ENCODE data around the gene FER.
A peak's percentile ranks its signal among the peaks of the same experiment; 100 is the strongest.

FER gene

DNA sequence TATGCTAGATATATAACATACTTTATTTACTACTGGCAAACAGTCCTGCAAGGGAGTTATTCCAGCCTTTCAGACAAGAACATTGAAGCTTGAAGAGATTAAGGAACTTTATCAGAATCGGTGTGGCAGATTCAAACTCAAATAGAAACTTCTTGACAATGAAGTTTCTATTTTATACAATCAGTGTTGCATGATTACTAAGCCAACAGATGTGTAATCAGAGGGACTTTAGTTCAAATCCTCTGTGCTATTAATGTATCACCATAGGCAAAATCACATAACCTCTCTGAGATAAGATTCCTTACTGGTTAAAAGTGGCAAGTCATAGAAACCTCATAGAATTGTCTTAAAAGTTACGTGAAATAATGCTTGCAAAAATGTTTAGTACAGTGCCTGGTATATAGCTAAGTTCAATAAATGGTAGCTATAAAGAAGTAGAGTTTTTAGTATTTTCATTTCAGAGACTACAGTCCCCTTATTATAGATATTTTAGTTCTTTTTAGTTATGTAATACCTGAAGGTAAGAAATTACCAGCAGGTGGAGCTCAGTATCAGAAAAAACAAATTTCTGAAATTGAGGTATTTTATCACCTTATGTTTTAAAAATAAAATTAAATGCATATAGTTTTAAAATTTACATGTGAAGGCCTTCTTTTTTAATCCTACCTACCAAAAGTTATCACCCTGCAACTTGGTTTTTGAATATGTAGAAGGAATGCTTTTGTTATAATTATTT, 172.1 kb downstream of the FER start:
- Histone ChIP-seq H3K36me3 (ENCODE audit: control insufficient read depth, insufficient read depth, low read length) (no peaks in the 10 kb centered on the region), H3K27me3 (ENCODE audit: control insufficient read depth, insufficient read depth, low read length) (no peaks in the 10 kb centered on the region), H3K79me2 (no peaks in the 10 kb centered on the region), H2AFZ (no peak overlapping the region), H3K9me3 (ENCODE audit: control insufficient read depth, low read length) (no peaks in the 10 kb centered on the region), H3K9ac (no peak overlapping the region), H3K27ac (no peak overlapping the region), H3K4me3 (ENCODE audit: low read depth, low read length) (no peak overlapping the region), H3K4me1 (no peaks in the 10 kb centered on the region), H3K4me2 (ENCODE audit: low read length) (no peak overlapping the region)
- TF ChIP-seq, protein P1, sequence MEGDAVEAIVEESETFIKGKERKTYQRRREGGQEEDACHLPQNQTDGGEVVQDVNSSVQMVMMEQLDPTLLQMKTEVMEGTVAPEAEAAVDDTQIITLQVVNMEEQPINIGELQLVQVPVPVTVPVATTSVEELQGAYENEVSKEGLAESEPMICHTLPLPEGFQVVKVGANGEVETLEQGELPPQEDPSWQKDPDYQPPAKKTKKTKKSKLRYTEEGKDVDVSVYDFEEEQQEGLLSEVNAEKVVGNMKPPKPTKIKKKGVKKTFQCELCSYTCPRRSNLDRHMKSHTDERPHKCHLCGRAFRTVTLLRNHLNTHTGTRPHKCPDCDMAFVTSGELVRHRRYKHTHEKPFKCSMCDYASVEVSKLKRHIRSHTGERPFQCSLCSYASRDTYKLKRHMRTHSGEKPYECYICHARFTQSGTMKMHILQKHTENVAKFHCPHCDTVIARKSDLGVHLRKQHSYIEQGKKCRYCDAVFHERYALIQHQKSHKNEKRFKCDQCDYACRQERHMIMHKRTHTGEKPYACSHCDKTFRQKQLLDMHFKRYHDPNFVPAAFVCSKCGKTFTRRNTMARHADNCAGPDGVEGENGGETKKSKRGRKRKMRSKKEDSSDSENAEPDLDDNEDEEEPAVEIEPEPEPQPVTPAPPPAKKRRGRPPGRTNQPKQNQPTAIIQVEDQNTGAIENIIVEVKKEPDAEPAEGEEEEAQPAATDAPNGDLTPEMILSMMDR (IDR thresholded peaks at IDR 0.05) = peak; percentile 46

DNA sequence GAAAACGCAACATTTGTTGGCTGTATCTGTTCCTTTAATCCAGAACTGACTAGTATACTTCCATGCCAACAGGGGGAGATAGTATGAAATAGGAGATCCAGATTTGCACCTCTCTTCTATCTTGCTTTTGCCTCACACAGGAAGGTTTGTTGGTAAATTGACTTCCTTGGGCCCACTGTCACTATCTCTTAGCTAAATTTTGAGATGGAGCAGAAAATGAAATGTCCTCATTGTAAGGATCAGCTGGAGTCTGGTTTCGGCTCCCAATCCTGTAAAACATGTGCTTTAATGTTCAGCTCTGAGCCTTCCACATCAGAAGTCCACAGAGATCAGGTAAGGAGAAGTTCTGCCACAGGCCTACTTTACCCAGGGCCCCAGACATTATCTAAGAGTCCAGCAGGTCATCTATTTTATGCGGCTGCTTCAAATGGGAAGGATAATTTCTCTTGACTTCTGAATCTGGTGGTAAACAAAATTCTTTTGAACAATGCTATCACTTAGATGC, 176.8 kb downstream of the FER start:
- H3K27ac ChIP-seq = no peak overlapping the region
- H3K79me2 ChIP-seq = no peaks in the 10 kb centered on the region
- no peak overlapping the region for H2AFZ ChIP-seq
- H3K4me1 ChIP-seq = no peaks in the 10 kb centered on the region
- no peaks in the 10 kb centered on the region for H3K36me3 ChIP-seq (ENCODE audit: control insufficient read depth, insufficient read depth, low read length)
- H3K9ac ChIP-seq = no peak overlapping the region
- peak overlapping the region; percentile 6 for H3K4me2 ChIP-seq (ENCODE audit: low read length)
- H3K27me3 ChIP-seq (ENCODE audit: control insufficient read depth, insufficient read depth, low read length) = no peaks in the 10 kb centered on the region
- no peak overlapping the region for H3K4me3 ChIP-seq (ENCODE audit: low read depth, low read length)
- no peaks in the 10 kb centered on the region for H3K9me3 ChIP-seq (ENCODE audit: control insufficient read depth, low read length)
- TF ChIP-seq, protein P1 (IDR thresholded peaks at IDR 0.05) = no peak

DNA sequence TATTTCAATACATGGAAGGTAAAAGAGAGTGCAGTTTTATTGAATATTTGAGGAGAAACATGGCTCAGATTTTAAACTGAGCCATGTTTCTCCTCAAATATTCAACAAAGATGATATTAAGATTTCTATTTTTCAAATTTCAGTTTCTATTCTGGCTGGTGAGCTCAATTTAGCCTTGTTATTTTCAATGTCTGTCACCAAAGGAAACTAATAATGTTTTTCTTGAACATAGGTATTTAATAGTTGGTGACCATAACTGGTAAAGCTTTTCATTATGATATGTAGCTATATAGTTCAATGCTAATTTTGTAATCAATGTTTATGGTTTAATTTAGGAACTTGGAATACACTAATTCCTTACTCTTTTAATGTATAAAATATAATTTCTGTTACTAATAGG, 177.4 kb downstream of the FER start:
- no peak overlapping the region for H3K4me2 ChIP-seq (ENCODE audit: low read length)
- TF ChIP-seq, protein P1 (IDR thresholded peaks at IDR 0.05) = no peak

DNA sequence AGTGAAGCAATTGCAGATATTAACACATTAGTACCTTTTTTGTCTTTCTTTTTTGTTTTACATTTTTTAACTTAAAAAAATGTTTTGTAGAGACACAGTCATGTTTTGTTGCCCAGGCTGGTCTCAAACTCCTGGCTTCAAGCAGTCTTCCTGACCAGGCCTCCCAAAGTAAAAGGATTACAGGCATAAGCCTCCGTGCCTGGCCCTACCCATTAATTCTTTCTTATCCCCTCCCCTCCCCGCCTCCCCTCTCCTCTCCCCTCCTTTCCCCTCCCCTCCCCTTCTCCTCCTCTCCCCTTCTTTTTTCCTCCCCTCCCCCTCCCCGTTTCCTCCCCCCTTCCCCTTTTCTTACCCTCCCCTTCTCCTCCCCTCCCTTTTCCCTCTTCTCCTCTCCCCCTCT, 182.4 kb downstream of the FER start:
- Histone ChIP-seq H3K4me3 (ENCODE audit: low read depth, low read length) (no peak overlapping the region), H3K9ac (no peak overlapping the region), H3K4me2 (ENCODE audit: low read length) (no peak overlapping the region), H3K36me3 (ENCODE audit: control insufficient read depth, insufficient read depth, low read length) (no peaks in the 10 kb centered on the region), H3K79me2 (no peaks in the 10 kb centered on the region), H3K4me1 (no peaks in the 10 kb centered on the region), H2AFZ (no peak overlapping the region), H3K9me3 (ENCODE audit: control insufficient read depth, low read length) (no peaks in the 10 kb centered on the region), H3K27ac (no peak overlapping the region), H3K27me3 (ENCODE audit: control insufficient read depth, insufficient read depth, low read length) (no peaks in the 10 kb centered on the region)
- TF ChIP-seq, protein P1 (IDR thresholded peaks at IDR 0.05) = no peak

More for the DNA sequence above, 177.4 kb downstream of the FER start:
- no peaks in the 10 kb centered on the region for H3K9me3 ChIP-seq (ENCODE audit: control insufficient read depth, low read length)
- no peak overlapping the region for H3K9ac ChIP-seq
- H3K4me1 ChIP-seq = no peaks in the 10 kb centered on the region
- no peaks in the 10 kb centered on the region for H3K36me3 ChIP-seq (ENCODE audit: control insufficient read depth, insufficient read depth, low read length)
- H3K27me3 ChIP-seq (ENCODE audit: control insufficient read depth, insufficient read depth, low read length) = no peaks in the 10 kb centered on the region
- H3K4me3 ChIP-seq (ENCODE audit: low read depth, low read length) = no peak overlapping the region
- H3K27ac ChIP-seq = no peak overlapping the region
- no peaks in the 10 kb centered on the region for H3K79me2 ChIP-seq
- H2AFZ ChIP-seq = no peak overlapping the region

DNA sequence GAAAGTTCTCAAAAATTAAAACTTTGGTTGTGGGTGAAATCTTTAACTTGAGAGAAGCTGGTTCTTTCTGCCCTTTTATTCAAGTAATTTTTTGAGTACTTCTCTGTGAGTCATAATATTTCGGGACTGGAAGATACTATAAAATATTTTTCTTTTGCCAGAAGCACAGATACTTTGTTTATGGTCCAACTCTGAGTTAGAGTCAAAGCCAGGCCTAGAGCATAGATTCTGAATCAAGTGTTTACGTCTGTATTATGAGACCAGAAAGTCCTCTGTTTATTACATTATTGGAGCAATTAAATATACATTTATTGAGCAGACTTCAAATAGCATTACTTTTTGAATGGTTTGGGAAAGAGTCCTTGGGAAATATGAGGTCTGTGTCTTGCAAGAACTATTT, 187.9 kb downstream of the FER start:
- no peak overlapping the region for H3K4me3 ChIP-seq (ENCODE audit: low read depth, low read length)
- no peaks in the 10 kb centered on the region for H3K27me3 ChIP-seq (ENCODE audit: control insufficient read depth, insufficient read depth, low read length)
- no peak overlapping the region for H3K27ac ChIP-seq
- no peaks in the 10 kb centered on the region for H3K36me3 ChIP-seq (ENCODE audit: control insufficient read depth, insufficient read depth, low read length)
- H3K4me1 ChIP-seq = no peaks in the 10 kb centered on the region
- H3K79me2 ChIP-seq = no peaks in the 10 kb centered on the region
- H2AFZ ChIP-seq = no peak overlapping the region
- H3K9me3 ChIP-seq (ENCODE audit: control insufficient read depth, low read length) = no peaks in the 10 kb centered on the region
- no peak overlapping the region for H3K9ac ChIP-seq
- H3K4me2 ChIP-seq (ENCODE audit: low read length) = no peak overlapping the region
- TF ChIP-seq, protein P1 (IDR thresholded peaks at IDR 0.05) = no peak

Data from parathyroid adenoma (tissue), 2 donors.